Spleen (tissue), 11 donors: ENCODE measurements around the gene CRPPA. TPM values are rescaled to one million over a fixed set of nuclear protein-coding genes. Genes with fewer than 3 reads are reported as not detected.

Experiments used
- DNase-seq: peaks from one replicate; pipeline ENCODE4 v3.0.0-alpha.2; 2020
- H3K27ac ChIP-seq, 8 donors: fragments of 200-600 bp; sonication (generic) in 7 of 8; 1 replicate in 4 of 8; 2 replicates in 4 of 8; pipeline versions ENCODE4 v1.5.0 to v1.8.0; 2016 to 2021; ENCODE audit warnings: inconsistent platforms in 4 of 8, mild to moderate bottlenecking in 4 of 8, moderate library complexity in 1 of 8
- H3K27me3 ChIP-seq, 7 donors: fragments of 200-600 bp; sonication (generic) in 6 of 7; replicated peaks in 1 of 7; 1 replicate in 4 of 7; 2 replicates in 3 of 7; pipeline versions ENCODE4 v1.5.0 to v1.8.0; 2016 to 2021; ENCODE audit warnings: inconsistent platforms in 3 of 7, mild to moderate bottlenecking in 1 of 7
- H3K36me3 ChIP-seq, 6 donors: fragments of 200-600 bp; sonication (generic) in 5 of 6; 1 replicate in 4 of 6; 2 replicates in 2 of 6; pipeline versions ENCODE4 v1.5.0 to v1.8.0; 2016 to 2021; ENCODE audit warnings: inconsistent platforms in 2 of 6
- H3K4me1 ChIP-seq, 6 donors: fragments of 200-600 bp; sonication (generic) in 5 of 6; 1 replicate in 3 of 6; 2 replicates in 3 of 6; pipeline versions ENCODE4 v1.5.0 to v1.8.0; 2016 to 2021; ENCODE audit warnings: inconsistent platforms in 3 of 6
- H3K4me3 ChIP-seq, 8 donors: fragments of 200-600 bp; sonication (generic) in 7 of 8; 1 replicate in 4 of 8; 2 replicates in 4 of 8; pipeline versions ENCODE4 v1.5.0 to v1.8.0; 2016 to 2021; ENCODE audit warnings: inconsistent platforms in 4 of 8, mild to moderate bottlenecking in 4 of 8, moderate library complexity in 2 of 8
- H3K9me3 ChIP-seq, 8 donors: fragments of 200-600 bp; sonication (generic) in 7 of 8; 1 replicate in 4 of 8; 2 replicates in 4 of 8; pipeline versions ENCODE4 v1.5.0 to v1.8.0; 2016 to 2021; ENCODE audit warnings: inconsistent platforms in 4 of 8
- CTCF ChIP-seq, 11 experiments: fragments of 200-600 bp in 7 of 11; fragments of 450-650 bp in 4 of 11; sonication (generic) in 4 of 11; IDR thresholded peaks in 8 of 11; conservative IDR thresholded peaks in 3 of 11; 1 replicate in 7 of 11; 2 replicates in 4 of 11; pipeline versions ENCODE4 v1.4.0 to v1.8.0; 2016 to 2021; ENCODE audit warnings: antibody characterized with exemption in 11 of 11, inconsistent platforms in 4 of 11, mild to moderate bottlenecking in 1 of 11
- POLR2A ChIP-seq, 3 donors: fragments of 450-650 bp; IDR thresholded peaks; one replicate each; pipeline ENCODE4 v1.5.1; 2017; ENCODE audit warnings: antibody characterized with exemption in 3 of 3, mild to moderate bottlenecking in 1 of 3
- POLR2AphosphoS5 ChIP-seq, 3 donors: sonication (generic); formaldehyde crosslinking; IDR thresholded peaks; one replicate each; pipeline ENCODE4 v1.5.1; 2017; ENCODE audit warnings: antibody characterized with exemption in 3 of 3
- WGBS, 5 donors: extraction: QIAGEN DNeasy Blood & Tissue Kit in 3 of 5; methylation state at CpG; one replicate each; pipeline versions ENCODE4 v1.1.5 to v1.1.7; 2013 to 2018; 5-methylcytosine and 5-hydroxymethylcytosine counted together
- intact Hi-C: fragments of 100-400 bp; cut with DNase I; formaldehyde crosslinking; loops from one replicate; pipeline ENCODE4 v1.15.0; 2023; ENCODE audit warnings: low total_unique reads
- polyA plus RNA-seq, 3 donors: library from polyadenylated mRNA; stranded (reverse); fragments of 200-250 nt; gene quantifications; one replicate each; pipeline ENCODE4 v1.2.1, GENCODE V29; 2013
- total RNA-seq, 7 donors: library from RNA; depleted of rRNA in 3 of 7; stranded (reverse); fragments of >200 nt in 3 of 7; fragmentation: NEBNext Ultra II Directional in 4 of 7; extraction: Animal tissue kit (Norgen Biotek cat#: 25700) in 4 of 7; gene quantifications; one replicate each; pipeline versions ENCODE4 v1.1.0 to v1.2.1, GENCODE V29; 2016 to 2021
- donor health status: healthy with polysubstance abuse.
- donor health status: DM: no; HTN: no; CAD: no; lungs with moderate emphysema.
- donor health status: DM: no; HTN: no; CAD: no.
- donor health status: Bipolar disorder and iron deficiency.
- donor health status: healthy.
- donor health status: DM: no; HTN: no; CAD: no.
- donor health status: DM: yes; HTN: yes; CAD: no.

Gene CRPPA
- total and polyA plus RNA-seq, 10 donors = 0.15 to 3.1 (median 0.84) TPM

- no peaks in the 10 kb centered on the region for H3K27me3 ChIP-seq
- no peak overlapping the region for H3K4me3 ChIP-seq
- H3K36me3 ChIP-seq = no peaks in the 10 kb centered on the region
- no peak for TF ChIP-seq POLR2A (IDR thresholded peaks at IDR 0.05)
- TF ChIP-seq POLR2AphosphoS5 (IDR thresholded peaks at IDR 0.05) = no peak
- no peak for TF ChIP-seq CTCF (IDR thresholded peaks at IDR 0.05 in 8 of 11, conservative IDR thresholded peaks at IDR 0.05 in 3 of 11)
- no peaks in the 10 kb centered on the region for H3K4me1 ChIP-seq
- intact Hi-C loops = no loop called here
- H3K9me3 ChIP-seq = peaks cover 0 to 61% (median 33%) of the 10 kb centered on the region in 8 donors
- H3K27ac ChIP-seq = no peak overlapping the region
- no peak for DNase-seq
Observed at GRCh38 chr7:16400893-16401275, 20.5 kb downstream of the CRPPA start.

GRCh38 chr7:16399916-16400892 lies 21.1 kb downstream of the CRPPA start:
- no peak overlapping the region for H3K4me3 ChIP-seq
- TF ChIP-seq POLR2A (IDR thresholded peaks at IDR 0.05) = no peak
- no peak for TF ChIP-seq CTCF (IDR thresholded peaks at IDR 0.05 in 8 of 11, conservative IDR thresholded peaks at IDR 0.05 in 3 of 11)
- peaks cover 0 to 61% (median 33%) of the 10 kb centered on the region in 8 donors for H3K9me3 ChIP-seq
- no peaks in the 10 kb centered on the region for H3K4me1 ChIP-seq
- WGBS, 5 donors = 93 to 97% (median 95%) methylated on average over 47 of the region's 47 CpGs
- H3K27ac ChIP-seq = no peak overlapping the region
- intact Hi-C loops = no loop called here
- no peaks in the 10 kb centered on the region for H3K36me3 ChIP-seq
- DNase-seq = no peak
- no peaks in the 10 kb centered on the region for H3K27me3 ChIP-seq

GRCh38 chr7:16399265-16399831 lies 22.0 kb downstream of the CRPPA start:
- Histone ChIP-seq H3K4me3 (no peak overlapping the region), H3K36me3 (no peaks in the 10 kb centered on the region), H3K4me1 (no peaks in the 10 kb centered on the region), H3K9me3 (peaks cover 0 to 63% (median 33%) of the 10 kb centered on the region in 8 donors), H3K27me3 (no peaks in the 10 kb centered on the region), H3K27ac (no peak overlapping the region)
- no peak for DNase-seq
- intact Hi-C loops = no loop called here
- 95 to 96% (median 95%) methylated on average over 32 of the region's 32 CpGs for WGBS, 5 donors
- TF ChIP-seq CTCF (IDR thresholded peaks at IDR 0.05 in 8 of 11, conservative IDR thresholded peaks at IDR 0.05 in 3 of 11) (no peak), POLR2A (IDR thresholded peaks at IDR 0.05) (no peak), POLR2AphosphoS5 (IDR thresholded peaks at IDR 0.05) (no peak)
